Left renal pelvis (tissue), 4 donors: ENCODE data around the gene GP1BA. TPM values are rescaled to one million over a fixed set of nuclear protein-coding genes. Genes with fewer than 3 reads are reported as not detected.
A peak's percentile ranks its signal among the peaks of the same experiment; 100 is the strongest.

Experiments
- DNase-seq, 4 donors: peaks; one replicate each; pipeline ENCODE4 v3.0.0-alpha.2; 2013; ENCODE audit warnings: low read depth in 4 of 4, low spot score in 3 of 4
- polyA plus RNA-seq, 4 donors: library from polyadenylated mRNA; unstranded; fragments of 120-200 nt; gene quantifications; one replicate each; pipeline ENCODE4 v1.2.1, GENCODE V29; 2013; ENCODE audit not compliant: insufficient read length in 4 of 4

Gene GP1BA
- polyA plus RNA-seq, 4 donors, result 0.83 to 3.4 (median 1.8) TPM

GRCh38 chr17:4937553-4937952, 5.5 kb downstream of the GP1BA start:
- DNase-seq, result no peak

GRCh38 chr17:4938069-4938491, 6.0 kb downstream of the GP1BA start:
- no peak for DNase-seq

DNA sequence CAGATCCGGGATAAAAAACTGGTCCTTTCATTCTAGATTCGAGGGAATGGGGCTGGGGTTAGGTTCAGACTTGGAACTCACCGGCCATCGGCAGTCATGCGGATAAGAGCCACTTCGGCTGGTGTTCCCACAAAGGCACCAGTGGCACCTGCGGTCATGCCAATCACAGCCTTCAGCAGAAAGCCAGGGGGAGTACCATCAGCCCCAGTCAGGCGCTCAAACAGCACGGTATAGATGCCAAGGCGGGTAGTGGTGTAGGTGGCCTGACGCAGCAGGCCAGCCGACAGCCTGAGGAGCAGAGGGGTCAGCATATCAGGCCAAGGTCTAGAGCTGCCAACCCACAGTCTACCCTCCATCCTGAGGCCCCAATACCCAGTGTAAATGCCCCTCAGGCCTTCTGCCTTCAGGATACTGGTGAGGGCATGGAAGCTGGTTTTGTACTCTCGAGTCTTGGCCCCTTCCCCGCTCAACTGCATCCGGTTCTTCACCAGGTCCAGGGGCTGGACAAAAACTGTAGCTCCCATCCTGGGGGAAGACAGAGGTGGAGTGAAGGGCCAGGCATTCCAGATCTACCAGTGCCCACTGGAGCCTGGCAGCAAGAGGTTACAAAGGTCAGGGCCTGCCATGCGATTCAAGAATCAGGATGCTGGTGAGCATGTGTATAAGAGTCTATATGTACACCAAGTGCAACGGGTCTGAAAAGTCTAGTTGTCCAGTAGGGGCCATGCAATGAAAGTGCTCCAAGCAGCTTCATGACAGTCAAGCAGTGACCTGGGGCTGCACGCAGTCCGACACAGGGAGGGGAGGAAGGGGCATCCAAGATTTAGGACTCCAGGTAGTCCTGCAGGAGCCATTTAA, 6.8 kb downstream of the GP1BA start:
- no peak for DNase-seq

DNA sequence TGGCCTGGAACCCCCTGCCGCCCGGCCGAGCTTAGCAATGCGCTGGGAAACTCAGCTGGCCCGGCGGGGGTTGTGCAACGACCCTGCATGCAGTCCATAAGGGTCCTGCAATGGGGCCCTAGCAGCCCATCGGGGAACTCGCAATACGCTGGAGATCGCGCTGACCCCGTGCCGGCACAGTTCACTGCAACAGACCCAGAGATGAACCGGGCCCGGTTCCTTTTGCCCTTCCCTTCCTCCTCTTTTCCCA, 7.4 kb downstream of the GP1BA start:
- no peak for DNase-seq

DNA sequence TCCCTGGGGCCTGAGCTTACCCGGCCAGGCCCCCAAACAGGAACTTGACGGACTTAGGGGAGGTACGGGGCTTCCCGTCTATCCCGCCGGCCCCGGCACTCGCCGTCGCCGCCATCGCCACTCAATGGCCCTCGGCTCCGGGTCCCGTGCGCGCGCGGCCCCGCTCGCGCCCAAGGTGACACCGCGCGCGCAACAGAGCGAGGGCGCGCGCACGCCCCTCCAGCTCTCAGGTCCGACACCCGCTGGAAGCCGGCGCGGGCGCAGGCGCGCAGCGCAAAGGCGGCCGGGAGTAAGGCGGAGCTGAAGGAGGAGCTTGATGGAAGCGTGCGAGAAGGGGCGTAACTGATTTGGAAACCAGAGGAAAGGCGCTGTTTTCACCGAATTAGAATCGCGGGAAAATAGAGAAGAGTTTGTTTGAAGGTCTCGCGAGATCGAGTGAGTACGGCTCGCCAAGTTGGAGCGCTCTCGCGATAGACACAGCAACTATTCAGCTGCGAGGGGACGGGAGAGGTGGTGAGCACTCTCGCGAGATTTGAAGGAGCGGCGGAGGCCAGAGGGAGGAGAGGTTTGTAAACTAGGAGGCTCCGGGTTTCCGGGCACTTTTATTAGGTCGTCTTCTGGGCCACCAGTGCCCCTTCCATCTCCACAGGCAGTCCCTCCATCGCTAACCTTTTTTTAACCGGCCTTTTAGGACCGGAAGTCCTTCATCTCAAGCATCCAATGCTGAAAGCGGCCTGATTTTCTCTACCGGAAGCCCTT, 7.9 kb downstream of the GP1BA start, which contains the start of the genes RNF167 and SLC25A11:
RNF167 (plus strand) TSS at position 473 of the 759 bp plus-strand sequence. CDS start 642 bp downstream, outside the sequence.
SLC25A11 (minus strand) TSS at position 251 of the 759 bp plus-strand sequence; CDS start at position 115, 136 bp downstream.
- peak; percentile 98 to 99 (median 98) for DNase-seq

DNA sequence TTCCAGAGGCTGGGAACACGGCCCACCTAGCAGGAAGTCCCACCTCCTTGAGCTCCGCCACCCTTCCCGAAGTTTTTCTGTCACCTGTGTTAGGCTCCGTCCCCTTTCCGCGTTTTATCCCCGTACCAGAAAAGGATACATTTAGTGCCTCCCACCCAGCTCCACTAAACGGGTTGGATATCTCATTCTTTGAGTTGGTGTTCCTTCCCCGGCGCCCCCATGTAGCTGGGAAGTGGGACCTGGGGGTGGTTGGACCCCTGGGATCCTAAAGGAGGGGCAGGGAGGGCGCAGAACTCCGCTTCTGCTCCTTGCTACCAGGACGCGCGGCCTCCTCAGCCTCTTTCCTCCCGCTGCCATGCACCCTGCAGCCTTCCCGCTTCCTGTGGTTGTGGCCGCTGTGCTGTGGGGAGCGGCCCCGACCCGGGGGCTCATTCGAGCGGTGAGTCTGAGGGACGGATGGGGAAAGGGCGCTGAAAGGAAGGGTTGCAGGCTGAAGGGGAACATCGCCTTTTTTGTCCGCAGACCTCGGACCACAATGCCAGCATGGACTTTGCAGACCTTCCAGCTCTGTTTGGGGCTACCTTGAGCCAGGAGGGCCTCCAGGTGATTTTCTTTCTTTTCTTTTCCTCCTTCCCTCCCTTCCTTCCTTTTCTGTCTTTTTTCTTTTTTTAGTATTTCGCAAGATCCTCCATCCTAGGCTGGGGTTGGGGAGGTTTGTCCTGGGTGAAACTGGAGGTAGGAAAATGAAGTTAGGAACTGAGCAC, 8.7 kb downstream of the GP1BA start:
- DNase-seq, result no peak

DNA sequence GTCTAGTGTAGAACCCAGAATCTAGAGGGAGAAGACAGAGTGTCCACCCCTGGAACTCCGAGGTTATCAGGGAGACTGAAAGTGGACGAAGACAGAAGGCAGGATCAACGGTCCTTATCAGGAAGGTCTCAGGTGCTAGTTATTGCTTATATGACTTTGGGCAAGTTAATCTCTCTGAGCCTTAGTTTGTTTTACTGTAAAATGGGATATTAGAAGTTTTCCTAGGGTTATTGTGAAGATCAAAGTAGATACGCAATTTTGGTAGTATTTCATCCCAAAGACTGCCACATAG, 9.2 kb downstream of the GP1BA start:
- DNase-seq, result no peak

DNA sequence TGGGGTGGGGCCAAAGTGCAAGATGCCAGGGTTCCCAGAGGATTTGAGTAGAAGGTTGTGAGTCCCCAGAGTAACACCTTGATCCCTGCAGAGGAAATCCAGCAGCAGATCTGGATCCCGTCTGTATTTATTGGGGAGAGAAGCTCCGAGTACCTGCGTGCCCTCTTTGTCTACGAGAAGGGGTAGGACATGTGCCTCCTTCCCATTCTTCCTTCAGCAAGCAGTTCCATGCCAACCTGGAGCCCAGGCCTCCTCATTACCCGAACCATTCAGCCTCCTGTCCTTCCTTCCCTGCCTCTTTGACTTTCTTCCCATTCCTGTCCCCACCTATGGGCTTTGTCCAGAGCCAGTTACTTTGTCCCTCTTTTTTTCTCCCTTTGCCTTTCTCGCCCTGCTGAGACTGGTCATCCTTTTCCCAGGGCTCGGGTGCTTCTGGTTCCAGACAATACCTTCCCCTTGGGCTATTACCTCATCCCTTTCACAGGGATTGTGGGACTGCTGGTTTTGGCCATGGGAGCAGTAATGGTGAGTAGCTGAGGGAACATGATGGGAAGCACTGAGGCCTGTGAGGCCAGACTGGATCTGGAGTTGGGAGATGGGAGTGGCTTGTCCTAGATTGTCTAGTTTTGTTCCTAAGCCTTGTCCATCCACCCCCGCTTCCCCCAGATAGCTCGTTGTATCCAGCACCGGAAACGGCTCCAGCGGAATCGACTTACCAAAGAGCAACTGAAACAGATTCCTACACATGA, 10.9 kb downstream of the GP1BA start:
- DNase-seq, result no peak

DNA sequence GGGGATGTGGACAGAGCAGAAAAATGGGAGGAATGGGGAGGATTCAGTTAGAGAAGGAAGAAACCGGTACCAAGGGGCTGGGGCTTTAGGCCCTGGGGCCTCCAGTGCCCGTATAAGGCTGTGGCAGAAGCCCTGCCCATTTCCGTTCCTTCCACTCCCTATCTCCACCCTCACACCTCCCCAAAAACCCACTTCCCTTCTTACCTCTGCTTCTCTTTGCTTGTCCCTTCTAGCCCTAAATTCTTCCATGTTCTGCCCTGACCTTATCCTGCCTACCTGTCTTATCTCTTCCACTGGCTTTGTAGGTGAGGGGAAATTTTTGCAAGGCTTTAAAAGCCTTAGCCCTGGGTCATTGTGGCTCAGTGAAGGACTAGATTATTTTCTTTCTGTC, 12.1 kb downstream of the GP1BA start:
- no peak for DNase-seq

DNA sequence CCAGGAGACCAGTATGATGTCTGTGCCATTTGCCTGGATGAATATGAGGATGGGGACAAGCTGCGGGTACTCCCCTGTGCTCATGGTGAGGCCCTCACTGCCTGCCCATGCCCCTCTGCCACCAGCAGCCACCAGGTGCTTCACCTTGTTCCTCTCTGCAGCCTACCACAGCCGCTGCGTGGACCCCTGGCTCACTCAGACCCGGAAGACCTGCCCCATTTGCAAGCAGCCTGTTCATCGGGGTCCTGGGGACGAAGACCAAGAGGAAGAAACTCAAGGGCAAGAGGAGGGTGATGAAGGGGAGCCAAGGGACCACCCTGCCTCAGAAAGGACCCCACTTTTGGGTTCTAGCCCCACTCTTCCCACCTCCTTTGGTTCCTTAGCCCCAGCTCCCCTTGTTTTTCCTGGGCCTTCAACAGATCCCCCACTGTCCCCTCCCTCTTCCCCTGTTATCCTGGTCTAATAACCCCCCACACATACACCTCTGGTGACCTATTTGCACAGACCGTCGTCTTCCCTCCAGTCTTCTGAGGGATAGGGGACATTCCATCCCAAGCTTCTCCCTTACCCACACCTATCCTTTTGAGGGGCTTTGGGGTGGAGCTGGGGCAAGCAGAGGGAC, 12.6 kb downstream of the GP1BA start:
- no peak for DNase-seq

GRCh38 chr17:4945176-4945943, 13.3 kb downstream of the GP1BA start:
- DNase-seq, result no peak

DNA sequence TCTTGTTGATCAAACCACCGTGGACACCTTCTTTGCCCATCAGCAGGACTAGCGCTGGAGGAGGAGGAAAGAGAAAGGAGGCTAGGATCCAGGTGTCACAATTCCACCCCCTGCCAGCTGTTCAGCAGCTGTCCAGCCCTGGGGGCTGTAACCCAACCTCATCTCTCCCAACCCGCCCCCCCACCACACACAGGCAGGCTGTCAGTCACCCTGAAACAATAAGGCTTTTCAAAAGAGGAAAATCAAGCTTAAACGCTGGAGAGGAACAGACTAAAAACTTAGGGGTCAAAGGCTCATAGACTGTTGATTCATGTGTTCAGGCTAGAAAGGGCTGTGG, 13.8 kb downstream of the GP1BA start:
- no peak for DNase-seq

GRCh38 chr17:4946312-4946976, 14.4 kb downstream of the GP1BA start:
- no peak for DNase-seq

GRCh38 chr17:4947010-4947410, 14.9 kb downstream of the GP1BA start:
- DNase-seq, result no peak

DNA sequence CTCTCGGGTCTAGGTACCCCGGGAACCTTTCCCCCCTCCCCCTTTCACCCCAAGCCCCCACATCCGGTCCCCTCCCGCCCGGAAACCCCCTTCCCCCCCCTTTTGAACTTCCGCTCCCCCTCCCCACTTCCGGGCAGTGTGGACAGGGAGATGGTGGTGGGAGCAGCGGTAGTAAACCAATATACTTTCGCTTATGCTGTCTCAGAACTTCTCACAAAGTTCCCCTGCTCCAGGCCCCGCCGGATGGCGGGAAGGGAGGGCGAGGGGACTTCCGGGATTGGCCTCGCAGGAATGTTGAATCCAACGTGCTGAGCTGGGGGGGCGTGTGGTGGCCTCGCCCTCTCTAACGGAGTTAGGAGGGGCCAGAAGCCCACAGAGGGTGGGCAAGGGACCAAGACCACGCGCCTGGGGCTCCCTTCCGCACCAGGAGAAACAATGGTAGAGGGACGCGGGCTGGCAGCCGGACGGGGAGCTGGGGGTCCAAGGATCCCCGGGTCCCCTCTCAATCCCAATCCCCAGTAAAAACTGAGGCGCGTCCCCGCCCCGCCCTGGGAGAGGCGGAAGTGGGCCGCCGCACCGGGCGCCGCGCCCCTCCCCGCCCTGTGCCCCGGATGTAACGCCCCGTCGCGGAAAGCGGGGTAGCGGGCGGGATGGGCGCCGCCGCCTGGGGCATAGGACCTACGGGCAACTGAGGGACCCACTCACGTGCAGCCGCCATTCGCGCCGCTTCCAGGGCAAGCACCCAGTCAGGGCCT, 15.5 kb downstream of the GP1BA start:
- DNase-seq, result no peak

DNA sequence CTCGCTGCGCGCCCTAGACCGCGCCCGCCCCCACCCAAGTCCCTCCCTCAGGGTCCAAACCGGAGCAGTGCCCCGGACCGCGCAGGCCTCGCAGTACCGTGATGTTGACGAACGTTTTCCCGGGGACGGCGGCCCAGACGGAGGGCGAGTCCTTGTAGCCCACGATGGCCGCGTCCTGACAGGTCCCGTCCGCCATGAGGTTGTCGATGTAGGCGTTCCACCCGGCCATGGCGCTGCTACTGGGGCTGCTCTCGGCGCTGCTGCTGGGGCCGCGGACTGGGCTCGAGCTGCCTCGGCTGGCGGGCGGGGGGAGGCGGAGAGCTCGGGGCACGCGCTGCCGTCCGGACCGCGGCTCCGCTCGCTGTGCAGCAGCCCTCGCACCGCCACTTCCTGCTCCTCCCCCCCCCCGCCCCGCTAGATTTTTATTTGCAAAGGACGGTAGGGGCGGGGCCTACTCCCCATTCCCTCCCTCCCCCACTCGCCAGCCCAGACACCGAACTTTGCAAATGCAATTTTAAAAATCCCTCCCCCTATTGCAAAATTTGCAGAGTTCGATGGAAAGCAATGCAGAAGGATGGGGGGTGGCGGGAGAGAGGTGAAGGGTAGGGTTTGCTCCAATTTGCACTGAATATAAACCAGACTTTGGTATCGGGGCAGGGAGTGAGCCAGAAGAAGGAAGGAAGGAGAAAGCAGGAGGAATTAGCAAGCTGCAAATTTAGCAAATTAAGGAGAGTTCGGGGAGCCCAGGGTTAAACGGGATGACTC, 16.3 kb downstream of the GP1BA start, which contains the start of gene PFN1:
PFN1 (minus strand) TSS at position 365 of the 765 bp plus-strand sequence; CDS start at position 229, 136 bp downstream.
- DNase-seq, result peak in 2 of 4 donors; percentile 76 to 77

DNA sequence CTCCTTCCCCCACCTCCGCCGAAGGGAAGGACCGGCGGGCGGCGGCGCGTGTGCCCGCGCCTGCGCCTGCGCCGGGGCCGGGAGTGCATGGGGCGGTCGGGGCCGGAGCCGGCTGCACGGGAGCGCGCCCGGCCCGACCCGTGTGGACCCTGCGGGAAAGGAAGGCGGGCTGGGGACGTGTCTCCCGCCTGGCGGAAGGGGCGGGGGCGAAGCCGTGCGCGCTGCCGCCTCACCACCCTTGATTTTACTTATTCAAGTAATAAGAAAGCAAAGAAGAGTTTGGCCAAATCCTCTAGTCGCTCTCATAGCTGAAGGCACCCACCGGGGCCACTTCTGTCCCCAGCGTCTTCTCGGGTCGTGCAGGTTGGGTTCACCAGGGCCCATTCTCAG, 16.8 kb downstream of the GP1BA start:
- DNase-seq, result peak in 2 of 4 donors; percentile 70 to 78
